ENCODE measurements around the gene GDF11.

The GDF11 gene

GRCh38 chr12:55742719-55743405, at the start of gene GDF11:
Gene GDF11 (plus strand): TSS chr12:55743122. CDS start chr12:55743317, 195 bp downstream.
- peak; percentile 57 to 66 for DNase-seq (ENCODE audit: low read depth in 2 of 2)

GRCh38 chr12:55693323-55694187, 49.4 kb upstream of the GDF11 start:
- DNase-seq (ENCODE audit: low read depth in 2 of 2): no peak

- no peak for DNase-seq (ENCODE audit: low read depth in 2 of 2)
Observed at GRCh38 chr12:55694188-55694515, 48.8 kb upstream of the GDF11 start.

- DNase-seq (ENCODE audit: low read depth in 2 of 2): no peak
Observed at GRCh38 chr12:55694651-55695050, 48.3 kb upstream of the GDF11 start.

GRCh38 chr12:55695349-55695748, 47.6 kb upstream of the GDF11 start:
- DNase-seq (ENCODE audit: low read depth in 2 of 2): no peak

GRCh38 chr12:55696141-55696540, 46.8 kb upstream of the GDF11 start:
- DNase-seq (ENCODE audit: low read depth in 2 of 2): no peak

GRCh38 chr12:55696796-55697462, 46.0 kb upstream of the GDF11 start:
- no peak for DNase-seq (ENCODE audit: low read depth in 2 of 2)

GRCh38 chr12:55697686-55698085, 45.2 kb upstream of the GDF11 start:
- DNase-seq (ENCODE audit: low read depth in 2 of 2): no peak

GRCh38 chr12:55698241-55698955, 44.5 kb upstream of the GDF11 start:
- no peak for DNase-seq (ENCODE audit: low read depth in 2 of 2)

- DNase-seq (ENCODE audit: low read depth in 2 of 2): no peak
Observed at GRCh38 chr12:55698965-55699364, 44.0 kb upstream of the GDF11 start.

- DNase-seq (ENCODE audit: low read depth in 2 of 2): no peak
Observed at GRCh38 chr12:55699471-55700055, 43.4 kb upstream of the GDF11 start.

- no peak for DNase-seq (ENCODE audit: low read depth in 2 of 2)
Observed at GRCh38 chr12:55700255-55701018, 42.5 kb upstream of the GDF11 start.

GRCh38 chr12:55702861-55703260, 40.1 kb upstream of the GDF11 start:
- DNase-seq (ENCODE audit: low read depth in 2 of 2): no peak

- DNase-seq (ENCODE audit: low read depth in 2 of 2): no peak
Observed at GRCh38 chr12:55703288-55703687, 39.6 kb upstream of the GDF11 start.

- DNase-seq (ENCODE audit: low read depth in 2 of 2): no peak
Observed at GRCh38 chr12:55703901-55704761, 38.8 kb upstream of the GDF11 start.

- DNase-seq (ENCODE audit: low read depth in 2 of 2): no peak
Observed at GRCh38 chr12:55704824-55705718, 37.9 kb upstream of the GDF11 start.

GRCh38 chr12:55705782-55706402, 37.0 kb upstream of the GDF11 start:
- no peak for DNase-seq (ENCODE audit: low read depth in 2 of 2)

- no peak for DNase-seq (ENCODE audit: low read depth in 2 of 2)
Observed at GRCh38 chr12:55706568-55707218, 36.2 kb upstream of the GDF11 start.
